ENCODE data around the gene SH3BP2.

Gene SH3BP2

GRCh38 chr4:2829933-2830451, 37.1 kb downstream of the SH3BP2 start:
- FAIRE-seq: no peak
- no peak for DNase-seq (ENCODE audit: extremely low spot score, insufficient read length, low read depth)

GRCh38 chr4:2830632-2831610, 38.0 kb downstream of the SH3BP2 start:
- FAIRE-seq: no peak
- no peak for DNase-seq (ENCODE audit: extremely low spot score, insufficient read length, low read depth)

GRCh38 chr4:2831611-2832308, 38.9 kb downstream of the SH3BP2 start:
- no peak for FAIRE-seq
- DNase-seq (ENCODE audit: extremely low spot score, insufficient read length, low read depth): no peak

- no peak for DNase-seq (ENCODE audit: extremely low spot score, insufficient read length, low read depth)
- FAIRE-seq: peak; percentile 95
These were observed 39.6 kb downstream of the SH3BP2 start for GRCh38 chr4:2832309-2832980.

GRCh38 chr4:2832981-2833670, 40.2 kb downstream of the SH3BP2 start:
- no peak for DNase-seq (ENCODE audit: extremely low spot score, insufficient read length, low read depth)
- FAIRE-seq: no peak

GRCh38 chr4:2833671-2834000, 40.8 kb downstream of the SH3BP2 start:
- no peak for DNase-seq (ENCODE audit: extremely low spot score, insufficient read length, low read depth)

GRCh38 chr4:2834001-2834921, 41.4 kb downstream of the SH3BP2 start:
- FAIRE-seq (no peak), DNase-seq (ENCODE audit: extremely low spot score, insufficient read length, low read depth) (no peak)

More at GRCh38 chr4:2833671-2834000, 40.8 kb downstream of the SH3BP2 start:
- FAIRE-seq: no peak

GRCh38 chr4:2835978-2836377, 43.1 kb downstream of the SH3BP2 start:
- DNase-seq (ENCODE audit: extremely low spot score, insufficient read length, low read depth) (no peak), FAIRE-seq (peak; percentile 5)

- DNase-seq (ENCODE audit: extremely low spot score, insufficient read length, low read depth): no peak
- FAIRE-seq: no peak
These were observed 43.5 kb downstream of the SH3BP2 start for GRCh38 chr4:2836391-2836859.

- no peak for DNase-seq (ENCODE audit: extremely low spot score, insufficient read length, low read depth)
- no peak for FAIRE-seq
These were observed 44.4 kb downstream of the SH3BP2 start for GRCh38 chr4:2837110-2837903.

GRCh38 chr4:2837904-2838496, 45.1 kb downstream of the SH3BP2 start:
- DNase-seq (ENCODE audit: extremely low spot score, insufficient read length, low read depth) (no peak), FAIRE-seq (peak; percentile 72)

- FAIRE-seq (no peak), DNase-seq (ENCODE audit: extremely low spot score, insufficient read length, low read depth) (no peak)
These were observed 46.2 kb downstream of the SH3BP2 start for GRCh38 chr4:2839060-2839459.

- FAIRE-seq: no peak
- DNase-seq (ENCODE audit: extremely low spot score, insufficient read length, low read depth): no peak
These were observed 49.9 kb downstream of the SH3BP2 start for GRCh38 chr4:2842687-2843262.

GRCh38 chr4:2843263-2843940, 50.5 kb downstream of the SH3BP2 start, which contains the start of gene ADD1:
ADD1 (plus strand) TSS chr4:2843844; CDS start chr4:2875916, 32,072 bp downstream.
- DNase-seq (ENCODE audit: extremely low spot score, insufficient read length, low read depth) (peak; percentile 95), FAIRE-seq (peak; percentile 94)

GRCh38 chr4:2843941-2844584, 51.2 kb downstream of the SH3BP2 start:
- no peak for DNase-seq (ENCODE audit: extremely low spot score, insufficient read length, low read depth)
- FAIRE-seq: no peak

- no peak for DNase-seq (ENCODE audit: extremely low spot score, insufficient read length, low read depth)
- FAIRE-seq: no peak
These were observed 53.3 kb downstream of the SH3BP2 start for GRCh38 chr4:2846172-2846571.

Data from GM18507 (cell line).